Naive thymus-derived CD4-positive, alpha-beta T cell (primary cell): ENCODE results near the gene TOP1. TPM values are rescaled to one million over a fixed set of nuclear protein-coding genes. Genes with fewer than 3 reads are reported as not detected.
A peak's percentile ranks its signal among the peaks of the same experiment; 100 is the strongest.

ENCODE experiments used
- ATAC-seq: fragments of 150-1000 bp; cut with Tn5 transposase; 2 replicates; pipeline ENCODE4 v1.10.0; 2021; ENCODE audit warnings: mild to moderate bottlenecking, moderate library complexity
- CTCF ChIA-PET: fragments of 350-600 bp; sonication (Branson Sonifier 250); formaldehyde crosslinking; loops from one replicate; lab custom pipeline; 2021; ENCODE audit warnings: antibody characterized with exemption; lab: Charles Lee
- POLR2A ChIA-PET: fragments of 350-600 bp; sonication (Branson Sonifier 250); formaldehyde crosslinking; loops from one replicate; lab custom pipeline; 2021; ENCODE audit warnings: antibody characterized with exemption, inconsistent platforms; lab: Charles Lee
- DNase-seq, 9 donors: peaks; one replicate each; pipeline versions ENCODE4 v3.0.0 to v3.0.0-alpha.2; 2020 to 2022; ENCODE audit warnings: mixed read lengths in 1 of 9
- H3K27ac ChIP-seq: one replicate; pipeline ENCODE4 v1.7.0; 2013; ENCODE audit warnings: mild to moderate bottlenecking, low read depth, low read length, moderate library complexity
- H3K27me3 ChIP-seq, 2 donors: one replicate each; pipeline ENCODE4 v1.7.0; 2013; ENCODE audit warnings: low read length in 2 of 2, mild to moderate bottlenecking in 2 of 2, moderate library complexity in 2 of 2; ENCODE audit not compliant: control insufficient read depth in 2 of 2, insufficient read depth in 2 of 2
- H3K36me3 ChIP-seq, 3 experiments: 1 replicate in 2 of 3; 2 replicates in 1 of 3; pipeline ENCODE4 v1.7.0; 2013; ENCODE audit warnings: low read length in 3 of 3, mild to moderate bottlenecking in 3 of 3, moderate library complexity in 1 of 3; ENCODE audit not compliant: insufficient read depth in 3 of 3, control insufficient read depth in 2 of 3
- H3K4me1 ChIP-seq, 2 donors: one replicate each; pipeline ENCODE4 v1.7.0; 2013; ENCODE audit warnings: low read length in 2 of 2, mild to moderate bottlenecking in 2 of 2, moderate library complexity in 1 of 2; ENCODE audit not compliant: control insufficient read depth in 2 of 2, insufficient read depth in 2 of 2
- H3K4me3 ChIP-seq: 2 replicates; pipeline ENCODE4 v1.7.0; 2013; ENCODE audit warnings: mild to moderate bottlenecking, low read length
- H3K9me3 ChIP-seq, 3 experiments: 1 replicate in 2 of 3; 2 replicates in 1 of 3; pipeline ENCODE4 v1.7.0; 2013; ENCODE audit warnings: low read length in 3 of 3; ENCODE audit not compliant: control insufficient read depth in 2 of 3
- H3K27ac Mint-ChIP-seq, 9 donors: one replicate each; pipeline ENCODE4 v1.8.0; 2020 to 2022; ENCODE audit warnings: mixed read lengths in 9 of 9, mild to moderate bottlenecking in 8 of 9, moderate library complexity in 5 of 9, inconsistent platforms in 2 of 9
- H3K27me3 Mint-ChIP-seq, 5 donors: one replicate each; pipeline ENCODE4 v1.8.0; 2021 to 2022; ENCODE audit warnings: mixed read lengths in 5 of 5, mild to moderate bottlenecking in 1 of 5
- H3K36me3 Mint-ChIP-seq, 5 donors: one replicate each; pipeline ENCODE4 v1.8.0; 2020 to 2022; ENCODE audit warnings: mixed read lengths in 5 of 5, mild to moderate bottlenecking in 3 of 5, inconsistent platforms in 1 of 5
- H3K4me1 Mint-ChIP-seq, 7 donors: one replicate each; pipeline ENCODE4 v1.8.0; 2020 to 2022; ENCODE audit warnings: mixed read lengths in 7 of 7, mild to moderate bottlenecking in 3 of 7, inconsistent platforms in 1 of 7
- H3K4me3 Mint-ChIP-seq, 10 donors: one replicate each; pipeline ENCODE4 v1.8.0; 2020 to 2022; ENCODE audit warnings: mild to moderate bottlenecking in 10 of 10, mixed read lengths in 10 of 10, moderate library complexity in 6 of 10, inconsistent platforms in 2 of 10
- H3K9me3 Mint-ChIP-seq, 11 donors: one replicate each; pipeline ENCODE4 v1.8.0; 2020 to 2022; ENCODE audit warnings: mixed read lengths in 11 of 11, mild to moderate bottlenecking in 4 of 11, inconsistent platforms in 1 of 11, moderate library complexity in 1 of 11
- intact Hi-C, 2 donors: fragments of 100-400 bp; cut with micrococcal nuclease; formaldehyde crosslinking; loops; one replicate each; pipeline ENCODE4 v1.15.1; 2023
- polyA plus RNA-seq, 2 donors: library from polyadenylated mRNA; unstranded; fragments of 300-500 nt; fragmentation: Illumina TruSeq; gene quantifications; one replicate each; pipeline ENCODE4 v1.2.3, GENCODE V29; 2021
- total RNA-seq, 6 experiments: library from RNA in 5 of 6; stranded (reverse) in 5 of 6; gene quantifications; 1 replicate in 5 of 6; 2 replicates in 1 of 6; pipeline ENCODE4 v1.2.3 and lab custom pipeline; 2021 to 2026

Gene TOP1
- total and polyA plus RNA-seq, 7 experiments from 2014 or later = 10.2 to 82.8 (median 33.3) TPM

- Histone ChIP-seq H3K4me3 (no peak overlapping the region), H3K4me1 (peaks cover 36 to 47% of the 10 kb centered on the region in 2 donors), H3K27ac (no peak overlapping the region), H3K9me3 (no peaks in the 10 kb centered on the region), H3K36me3 (no peaks in the 10 kb centered on the region), H3K27me3 (no peaks in the 10 kb centered on the region)
- no peak for ATAC-seq
- intact Hi-C loops = loop anchor here in 1 of 2 donors (1.0 kb wide), 1 partner anchor 13 kb away; the partner anchor contains the start of gene TOP1
- Mint-ChIP-seq H3K4me3 (peak overlapping the region in 2 of 10 donors; percentile 6 to 41), H3K4me1 (peaks cover 54 to 97% (median 93%) of the 10 kb centered on the region in 7 donors), H3K27me3 (no peaks in the 10 kb centered on the region), H3K36me3 (peaks cover 0 to 20% (median 0%) of the 10 kb centered on the region in 5 donors), H3K27ac (peak overlapping the region in 4 of 9 donors; percentile 21 to 76 (median 46)), H3K9me3 (no peaks in the 10 kb centered on the region)
- DNase-seq = no peak
- ChIA-PET POLR2A (interaction anchor here (1.9 to 2.9 kb wide), 2 partner anchors 9 to 10 kb away, joined by 4 to 17 read pairs; no protein-coding TSS in a partner anchor), CTCF (interaction anchor here (0.6 kb wide), 1 partner anchor 160 kb away, joined by 3 read pairs; no protein-coding TSS in a partner anchor)
Observed at GRCh38 chr20:41041693-41042092, 13.1 kb downstream of the TOP1 start.

- Mint-ChIP-seq H3K4me3 (peak overlapping the region in 3 of 10 donors; percentile 21 to 39 (median 26)), H3K4me1 (peaks cover 65 to 97% (median 92%) of the 10 kb centered on the region in 7 donors), H3K27me3 (no peaks in the 10 kb centered on the region), H3K36me3 (peaks cover 0 to 16% (median 0%) of the 10 kb centered on the region in 5 donors), H3K27ac (peak overlapping the region in 7 of 9 donors; percentile 7 to 73 (median 55)), H3K9me3 (no peaks in the 10 kb centered on the region)
- intact Hi-C loops = loop anchor here (5.0 kb wide), 4 partner anchors 43 to 283 kb away; partner anchors contain the start of gene ZHX3 (in 1 of the 2)
- ChIA-PET POLR2A (interaction anchor here (0.6 to 3.8 kb wide), 3 partner anchors 11 to 22 kb away, joined by 3 to 29 read pairs (median 3); no protein-coding TSS in a partner anchor), CTCF (no interaction called here)
- no peaks in the 10 kb centered on the region for H3K9me3 ChIP-seq
- no peaks in the 10 kb centered on the region for H3K27me3 ChIP-seq
- no peak overlapping the region for H3K27ac ChIP-seq
- no peak overlapping the region for H3K4me3 ChIP-seq
- H3K4me1 ChIP-seq = peaks cover 52 to 55% of the 10 kb centered on the region in 2 donors
- no peaks in the 10 kb centered on the region for H3K36me3 ChIP-seq
- DNase-seq (no peak), ATAC-seq (no peak)
Observed at GRCh38 chr20:41044409-41045062, 15.9 kb downstream of the TOP1 start.

- ChIA-PET CTCF (interaction anchor here (0.8 to 1.1 kb wide), 2 partner anchors 55 to 90 kb away, joined by 3 read pairs; no protein-coding TSS in a partner anchor), POLR2A (interaction anchor here (3.8 kb wide), 1 partner anchor 12 kb away, joined by 29 read pairs; no protein-coding TSS in a partner anchor)
- H3K27ac Mint-ChIP-seq = peak overlapping the region in 4 of 9 donors; percentile 25 to 86 (median 76)
Observed at GRCh38 chr20:41045671-41046070, 17.0 kb downstream of the TOP1 start.

GRCh38 chr20:41046716-41047115 is 18.1 kb downstream of the TOP1 start:
- peak overlapping the region; percentile 12 to 94 (median 80) for H3K27ac Mint-ChIP-seq
- intact Hi-C loops = loop anchor here (5.0 kb wide), 4 partner anchors 41 to 281 kb away; partner anchors contain the start of gene ZHX3 (in 1 of the 2)
- no peaks in the 10 kb centered on the region for H3K27me3 ChIP-seq
- peaks cover 53 to 54% of the 10 kb centered on the region in 2 donors for H3K4me1 ChIP-seq
- H3K4me3 Mint-ChIP-seq = peak overlapping the region in 9 of 10 donors; percentile 4 to 93 (median 46)
- no peaks in the 10 kb centered on the region for H3K27me3 Mint-ChIP-seq
- no peaks in the 10 kb centered on the region for H3K9me3 Mint-ChIP-seq
- ChIA-PET POLR2A (interaction anchor here (2.0 to 3.8 kb wide), 3 partner anchors 13 to 55 kb away, joined by 11 to 29 read pairs (median 11); partner anchors contain the start of gene TOP1), CTCF (interaction anchor here (1.1 to 1.3 kb wide), 2 partner anchors 63 to 89 kb away, joined by 3 to 5 read pairs; no protein-coding TSS in a partner anchor)
- no peak for ATAC-seq
- H3K36me3 Mint-ChIP-seq = peaks cover 0 to 23% (median 0%) of the 10 kb centered on the region in 5 donors
- no peak overlapping the region for H3K4me3 ChIP-seq
- H3K27ac ChIP-seq = peak overlapping the region; percentile 3
- no peak for DNase-seq
- H3K36me3 ChIP-seq = no peaks in the 10 kb centered on the region
- no peaks in the 10 kb centered on the region for H3K9me3 ChIP-seq
- peaks cover 69 to 97% (median 93%) of the 10 kb centered on the region in 7 donors for H3K4me1 Mint-ChIP-seq

More at GRCh38 chr20:41045671-41046070, 17.0 kb downstream of the TOP1 start:
- Histone ChIP-seq H3K9me3 (no peaks in the 10 kb centered on the region), H3K27me3 (no peaks in the 10 kb centered on the region), H3K27ac (no peak overlapping the region), H3K4me1 (peaks cover 52 to 55% of the 10 kb centered on the region in 2 donors), H3K4me3 (no peak overlapping the region), H3K36me3 (no peaks in the 10 kb centered on the region)
- ATAC-seq = no peak
- intact Hi-C loops = loop anchor here (5.0 kb wide), 4 partner anchors 42 to 282 kb away; partner anchors contain the start of gene ZHX3 (in 1 of the 2)
- no peak for DNase-seq
- H3K9me3 Mint-ChIP-seq = no peaks in the 10 kb centered on the region
- peaks cover 0 to 19% (median 0%) of the 10 kb centered on the region in 5 donors for H3K36me3 Mint-ChIP-seq
- peaks cover 65 to 97% (median 92%) of the 10 kb centered on the region in 7 donors for H3K4me1 Mint-ChIP-seq
- no peaks in the 10 kb centered on the region for H3K27me3 Mint-ChIP-seq
- H3K4me3 Mint-ChIP-seq = peak overlapping the region in 2 of 10 donors; percentile 22 to 30

DNA sequence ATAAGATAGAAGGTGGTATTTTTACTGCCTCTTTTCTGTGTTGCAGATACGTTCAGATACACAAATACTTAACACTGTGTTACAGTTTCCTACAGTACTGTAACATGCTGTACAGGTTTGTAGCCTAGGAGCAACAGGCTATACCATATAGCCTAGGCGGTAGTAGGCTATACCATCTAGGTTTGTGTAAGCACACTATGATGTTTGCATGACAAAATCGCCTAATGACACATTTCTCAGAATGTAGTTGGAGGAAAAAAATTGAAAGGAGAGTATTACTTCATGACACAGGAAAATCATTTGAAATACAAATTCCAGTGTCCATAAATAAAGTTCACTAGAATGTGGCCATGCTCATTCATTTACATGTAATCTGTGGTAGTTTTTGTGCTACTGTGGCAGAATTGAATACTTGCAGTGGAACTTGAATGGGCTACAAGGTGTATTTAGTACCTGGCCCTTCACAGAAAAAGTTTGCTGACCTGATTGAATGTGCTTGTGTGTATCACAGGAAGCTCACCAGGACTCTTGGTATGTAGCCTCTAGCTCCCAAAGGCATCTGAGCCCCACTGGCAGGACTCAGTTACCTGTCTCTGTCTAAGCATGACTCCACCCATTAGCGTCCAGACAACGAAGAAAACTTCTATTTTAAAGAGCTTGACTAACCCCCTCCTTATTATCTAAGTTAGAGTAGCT is 18.8 kb downstream of the TOP1 start:
- no peak for DNase-seq
- Histone ChIP-seq H3K27me3 (no peaks in the 10 kb centered on the region), H3K36me3 (no peaks in the 10 kb centered on the region), H3K27ac (peak overlapping the region; percentile 62), H3K4me3 (peak overlapping the region; percentile 29), H3K9me3 (no peaks in the 10 kb centered on the region), H3K4me1 (peaks cover 51 to 57% of the 10 kb centered on the region in 2 donors)
- Mint-ChIP-seq H3K4me1 (peaks cover 69 to 97% (median 93%) of the 10 kb centered on the region in 7 donors), H3K27me3 (no peaks in the 10 kb centered on the region), H3K36me3 (peaks cover 0 to 23% (median 0%) of the 10 kb centered on the region in 5 donors), H3K4me3 (peak overlapping the region; percentile 70 to 93 (median 82)), H3K27ac (peak overlapping the region; percentile 74 to 94 (median 84)), H3K9me3 (no peaks in the 10 kb centered on the region)
- intact Hi-C loops = loop anchor here (5.0 kb wide), 4 partner anchors 40 to 280 kb away; partner anchors contain the start of gene ZHX3 (in 1 of the 2)
- ATAC-seq = peak; percentile 4
- ChIA-PET POLR2A (interaction anchor here (0.7 to 3.8 kb wide), 10 partner anchors 9 to 261 kb away, joined by 3 to 29 read pairs (median 4); partner anchors contain the start of gene TOP1), CTCF (interaction anchor here (0.8 to 1.4 kb wide), 3 partner anchors 47 to 64 kb away, joined by 3 to 5 read pairs (median 4); no protein-coding TSS in a partner anchor)
